HG02938 (cell line): ENCODE data around the gene TDRD3.
"Not testable (repeated sequence)": the region's sequence is repeated elsewhere in the genome, so short reads cannot be mapped to it uniquely, and the experiment has no call there.

Source experiments
- ATAC-seq: cut with Tn5 transposase; IDR thresholded peaks from one replicate; pipeline ENCODE4 v1.9.1; 2021; ENCODE audit warnings: mild to moderate bottlenecking, moderate library complexity; ENCODE audit not compliant: unreplicated experiment

TDRD3 gene

GRCh38 chr13:60396783-60397703 lies at the start of gene TDRD3:
Gene TDRD3 (plus strand): TSS chr13:60397220. CDS start chr13:60397365, 145 bp downstream.
- ATAC-seq, result peak; percentile 67

- ATAC-seq, result no peak
Observed at GRCh38 chr13:60347690-60348089, 49.3 kb upstream of the TDRD3 start.

- no peak for ATAC-seq
Observed at GRCh38 chr13:60348097-60348496, 48.9 kb upstream of the TDRD3 start.

- ATAC-seq, result no peak
Observed at GRCh38 chr13:60351326-60351725, 45.7 kb upstream of the TDRD3 start.

- ATAC-seq, result no peak
Observed at GRCh38 chr13:60351855-60352615, 45.0 kb upstream of the TDRD3 start.

GRCh38 chr13:60352644-60353043 lies 44.4 kb upstream of the TDRD3 start:
- ATAC-seq, result no peak

- ATAC-seq, result no peak
Observed at GRCh38 chr13:60355056-60355455, 42.0 kb upstream of the TDRD3 start.

GRCh38 chr13:60356970-60357369 lies 40.0 kb upstream of the TDRD3 start:
- no peak for ATAC-seq

GRCh38 chr13:60358453-60358852 lies 38.6 kb upstream of the TDRD3 start:
- ATAC-seq, result no peak

GRCh38 chr13:60363288-60363687 lies 33.7 kb upstream of the TDRD3 start:
- ATAC-seq, result no peak

GRCh38 chr13:60369242-60369641 lies 27.8 kb upstream of the TDRD3 start:
- peak; percentile 77 for ATAC-seq

- no peak for ATAC-seq
Observed at GRCh38 chr13:60370343-60370742, 26.7 kb upstream of the TDRD3 start.

GRCh38 chr13:60372141-60372540 lies 24.9 kb upstream of the TDRD3 start:
- ATAC-seq, result no peak

- ATAC-seq, result not testable (repeated sequence)
Observed at GRCh38 chr13:60379282-60379681, 17.7 kb upstream of the TDRD3 start.

GRCh38 chr13:60379837-60380565 lies 17.0 kb upstream of the TDRD3 start:
- ATAC-seq, result no peak

- no peak for ATAC-seq
Observed at GRCh38 chr13:60384911-60385310, 12.1 kb upstream of the TDRD3 start.

GRCh38 chr13:60386250-60386649 lies 10.8 kb upstream of the TDRD3 start:
- no peak for ATAC-seq

GRCh38 chr13:60392131-60392530 lies 4.9 kb upstream of the TDRD3 start:
- no peak for ATAC-seq

- ATAC-seq, result peak; percentile 55
Observed at GRCh38 chr13:60395971-60396782, 843 bp upstream of the TDRD3 start.

GRCh38 chr13:60397704-60398378 lies 821 bp downstream of the TDRD3 start:
- peak; percentile 26 for ATAC-seq
